Measurements from ENCODE around the gene VAT1. TPM values are rescaled to one million over a fixed set of nuclear protein-coding genes. Genes with fewer than 3 reads are reported as not detected.
A peak's percentile ranks its signal among the peaks of the same experiment; 100 is the strongest.
"Not testable (repeated sequence)": the region's sequence is repeated elsewhere in the genome, so short reads cannot be mapped to it uniquely, and the experiment has no call there.

Gene VAT1
- total and polyA plus RNA-seq, 10 donors: 20.3 to 144 (median 62.4) TPM

DNA sequence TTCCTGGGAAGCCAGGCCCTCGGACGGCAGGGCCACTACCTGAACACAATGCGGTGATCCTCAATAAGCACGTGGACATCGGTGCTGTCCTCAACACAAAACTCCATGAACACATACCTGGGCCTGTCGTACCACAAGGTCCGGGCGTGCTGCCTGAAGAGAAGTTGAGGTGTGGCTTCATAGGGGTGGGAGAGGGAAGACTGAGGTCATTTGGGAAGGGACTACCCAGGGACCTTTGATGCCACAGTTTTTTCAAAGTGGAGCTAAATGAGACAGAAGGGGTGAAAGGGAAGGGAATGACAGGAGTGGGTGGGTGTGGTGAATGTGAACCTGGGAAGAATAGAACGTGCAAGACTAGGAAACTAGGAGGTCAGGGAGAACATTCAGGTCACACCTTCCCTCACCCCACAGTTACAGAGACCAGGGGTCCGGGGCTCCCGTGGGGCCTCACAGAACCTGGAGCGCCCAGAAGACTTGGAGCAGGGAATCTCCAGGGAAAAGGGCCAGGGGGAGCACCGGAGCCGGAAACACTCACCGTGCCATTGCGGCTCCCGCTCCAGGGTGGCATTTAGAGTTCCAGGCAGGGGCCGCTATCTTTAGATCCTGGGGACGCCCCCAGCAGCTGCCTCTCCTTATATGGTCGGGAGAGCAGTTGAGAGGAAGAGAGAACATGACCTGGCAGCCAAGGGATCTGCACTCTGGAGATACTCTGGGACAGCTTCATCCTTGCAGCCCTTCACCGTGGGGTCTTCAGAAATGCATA lies 42.5 kb downstream of the VAT1 start, which contains the start of gene PTGES3L:
TSS of gene PTGES3L (minus strand) at position 570 of the 763 bp plus-strand sequence. CDS start at position 543, 27 bp downstream.
- Histone ChIP-seq H3K9me3 (no peaks in the 10 kb centered on the region), H3K4me3 (peak within 1 kb of the TSS; percentile 81 to 100 (median 97)), H3K27me3 (replicated peaks in 1 of 7) (no peaks in the 10 kb centered on the region), H3K36me3 (peaks cover 0 to 19% (median 0%) of the 10 kb centered on the region in 6 donors), H3K27ac (peak within 1 kb of the TSS; percentile 76 to 96 (median 91)), H3K4me1 (peaks cover 22 to 53% (median 44%) of the 10 kb centered on the region in 6 donors)
- DNase-seq: peak; percentile 80
- TF ChIP-seq, protein P1, sequence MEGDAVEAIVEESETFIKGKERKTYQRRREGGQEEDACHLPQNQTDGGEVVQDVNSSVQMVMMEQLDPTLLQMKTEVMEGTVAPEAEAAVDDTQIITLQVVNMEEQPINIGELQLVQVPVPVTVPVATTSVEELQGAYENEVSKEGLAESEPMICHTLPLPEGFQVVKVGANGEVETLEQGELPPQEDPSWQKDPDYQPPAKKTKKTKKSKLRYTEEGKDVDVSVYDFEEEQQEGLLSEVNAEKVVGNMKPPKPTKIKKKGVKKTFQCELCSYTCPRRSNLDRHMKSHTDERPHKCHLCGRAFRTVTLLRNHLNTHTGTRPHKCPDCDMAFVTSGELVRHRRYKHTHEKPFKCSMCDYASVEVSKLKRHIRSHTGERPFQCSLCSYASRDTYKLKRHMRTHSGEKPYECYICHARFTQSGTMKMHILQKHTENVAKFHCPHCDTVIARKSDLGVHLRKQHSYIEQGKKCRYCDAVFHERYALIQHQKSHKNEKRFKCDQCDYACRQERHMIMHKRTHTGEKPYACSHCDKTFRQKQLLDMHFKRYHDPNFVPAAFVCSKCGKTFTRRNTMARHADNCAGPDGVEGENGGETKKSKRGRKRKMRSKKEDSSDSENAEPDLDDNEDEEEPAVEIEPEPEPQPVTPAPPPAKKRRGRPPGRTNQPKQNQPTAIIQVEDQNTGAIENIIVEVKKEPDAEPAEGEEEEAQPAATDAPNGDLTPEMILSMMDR (IDR thresholded peaks at IDR 0.05 in 8 of 11, conservative IDR thresholded peaks at IDR 0.05 in 3 of 11): no peak
- TF ChIP-seq POLR2A (IDR thresholded peaks at IDR 0.05): no peak
- no peak for TF ChIP-seq POLR2AphosphoS5 (IDR thresholded peaks at IDR 0.05)
- intact Hi-C loops (cut with DNase I; ENCODE audit: low total_unique reads): no loop called here
- WGBS, 5 donors: 34 to 38% (median 36%) methylated on average over 21 of the region's 21 CpGs

DNA sequence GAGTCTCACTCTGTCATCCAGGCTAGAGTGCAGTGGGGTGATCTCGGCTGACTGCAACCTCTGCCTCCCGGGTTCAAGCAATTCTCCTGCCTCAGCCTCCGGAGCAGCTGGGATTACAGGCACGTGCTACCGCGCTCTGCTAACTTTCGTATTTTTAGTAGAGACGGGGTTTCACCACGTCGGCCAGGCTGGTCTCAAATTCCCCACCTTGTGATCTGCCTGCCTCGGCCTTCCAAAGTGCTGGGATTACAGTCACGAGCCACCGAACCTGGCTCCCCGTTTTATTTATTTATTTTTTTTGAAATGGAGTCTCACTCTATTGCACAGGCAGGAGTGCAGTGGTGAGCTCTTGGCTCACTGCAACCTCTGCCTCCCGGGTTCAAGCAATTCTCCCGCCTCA lies 46.5 kb downstream of the VAT1 start:
- H3K4me3 ChIP-seq; DNase-seq; H3K27me3 ChIP-seq (replicated peaks in 1 of 7); H3K27ac ChIP-seq; intact Hi-C loops (cut with DNase I; ENCODE audit: low total_unique reads); H3K9me3 ChIP-seq; H3K36me3 ChIP-seq: not testable (repeated sequence)
- 84 to 92% (median 89%) methylated on average over 16 of the region's 16 CpGs for WGBS, 5 donors
- peaks cover 5 to 13% (median 9%) of the 10 kb centered on the region in 6 donors for H3K4me1 ChIP-seq

DNA sequence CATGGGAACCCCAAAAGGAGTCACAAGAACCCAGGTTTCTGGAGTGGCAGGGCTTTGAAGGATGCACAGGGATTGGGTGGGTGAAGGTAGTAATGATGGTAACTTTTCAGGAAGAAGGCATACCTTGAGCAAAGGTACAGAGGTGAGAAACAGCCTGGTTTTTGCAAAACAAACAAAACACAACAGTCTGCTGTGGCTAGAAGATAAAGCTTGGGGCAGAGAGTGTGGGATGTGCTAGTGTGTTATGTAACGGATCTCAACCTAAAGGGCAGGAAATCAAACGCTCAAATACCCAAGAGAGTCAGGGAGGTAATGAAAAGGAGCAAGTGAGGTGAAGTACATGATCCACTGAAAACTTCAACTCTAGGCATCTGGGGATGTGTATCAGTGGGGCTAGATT lies 46.9 kb downstream of the VAT1 start:
- intact Hi-C loops (cut with DNase I; ENCODE audit: low total_unique reads): no loop called here
- DNase-seq: no peak
- Histone ChIP-seq H3K36me3 (no peaks in the 10 kb centered on the region), H3K27ac (no peak overlapping the region), H3K4me1 (peaks cover 5 to 13% (median 9%) of the 10 kb centered on the region in 6 donors), H3K27me3 (replicated peaks in 1 of 7) (no peaks in the 10 kb centered on the region), H3K9me3 (no peaks in the 10 kb centered on the region), H3K4me3 (no peak overlapping the region)
- TF ChIP-seq POLR2A (IDR thresholded peaks at IDR 0.05) (no peak), POLR2AphosphoS5 (IDR thresholded peaks at IDR 0.05) (no peak)
- TF ChIP-seq, protein P1 (IDR thresholded peaks at IDR 0.05 in 8 of 11, conservative IDR thresholded peaks at IDR 0.05 in 3 of 11): no peak
- WGBS, 5 donors: 18 to 37% (median 31%) methylated on average over 2 of the region's 2 CpGs

DNA sequence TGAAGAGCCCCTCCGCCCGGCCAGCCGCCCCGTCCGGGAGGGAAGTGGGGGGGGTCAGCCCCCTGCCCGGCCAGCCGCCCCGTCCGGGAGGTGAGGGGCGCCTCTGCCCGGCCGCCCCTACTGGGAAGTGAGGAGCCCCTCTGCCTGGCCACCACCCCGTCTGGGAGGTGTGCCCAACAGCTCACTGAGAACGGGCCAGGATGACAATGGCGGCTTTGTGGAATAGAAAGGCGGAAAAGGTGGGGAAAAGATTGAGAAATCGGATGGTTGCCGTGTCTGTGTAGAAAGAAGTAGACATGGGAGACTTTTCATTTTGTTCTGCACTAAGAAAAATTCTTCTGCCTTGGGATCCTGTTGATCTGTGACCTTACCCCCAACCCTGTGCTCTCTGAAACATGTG lies 48.9 kb downstream of the VAT1 start:
- H3K9me3 ChIP-seq; H3K27me3 ChIP-seq (replicated peaks in 1 of 7); H3K4me1 ChIP-seq; intact Hi-C loops (cut with DNase I; ENCODE audit: low total_unique reads); H3K27ac ChIP-seq; H3K4me3 ChIP-seq; H3K36me3 ChIP-seq; DNase-seq: not testable (repeated sequence)
- WGBS, 5 donors: 74 to 95% (median 86%) methylated on average over 5 to 14 of the region's 18 CpGs

DNA sequence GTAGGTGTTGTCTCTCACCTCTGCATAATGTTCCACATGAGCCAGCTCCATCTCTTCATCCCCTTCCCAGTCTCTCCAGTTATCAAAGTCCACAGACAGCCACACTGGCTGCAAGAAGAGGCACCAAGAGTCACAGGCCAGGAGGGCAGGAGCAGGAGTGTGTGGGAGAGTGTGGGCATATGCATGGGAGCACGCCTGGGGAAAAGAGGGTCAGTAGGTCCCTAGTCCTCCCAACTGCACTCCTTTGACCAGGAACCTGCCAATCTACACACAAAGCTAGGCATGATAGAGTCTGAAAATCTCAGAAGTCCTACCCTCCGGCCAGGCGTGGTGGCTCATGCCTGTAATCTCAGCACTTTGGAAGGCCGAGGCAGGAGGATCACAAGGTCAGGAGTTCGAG lies 50.6 kb downstream of the VAT1 start:
- 86 to 92% (median 89%) methylated on average over 4 to 5 of the region's 5 CpGs for WGBS, 5 donors
- no peaks in the 10 kb centered on the region for H3K27me3 ChIP-seq (replicated peaks in 1 of 7)
- H3K4me3 ChIP-seq: no peak overlapping the region
- no peaks in the 10 kb centered on the region for H3K36me3 ChIP-seq
- TF ChIP-seq POLR2AphosphoS5 (IDR thresholded peaks at IDR 0.05): no peak
- no peak for TF ChIP-seq POLR2A (IDR thresholded peaks at IDR 0.05)
- TF ChIP-seq, protein P1 (IDR thresholded peaks at IDR 0.05 in 8 of 11, conservative IDR thresholded peaks at IDR 0.05 in 3 of 11): no peak
- no peak for DNase-seq
- H3K4me1 ChIP-seq: peaks cover 0 to 4% (median 0%) of the 10 kb centered on the region in 6 donors
- H3K9me3 ChIP-seq: no peaks in the 10 kb centered on the region
- intact Hi-C loops (cut with DNase I; ENCODE audit: low total_unique reads): no loop called here
- no peak overlapping the region for H3K27ac ChIP-seq
